Activated naive CD4-positive, alpha-beta T cell treated with Interleukin-2 at 50 U/mL for 16 hours (primary cell): ENCODE measurements around the gene ALKBH3.

Experiments
- DNase-seq: peaks from one replicate; pipeline ENCODE4 v3.0.0-alpha.2; 2020

The ALKBH3 gene

GRCh38 chr11:43968719-43969118 is 88.1 kb downstream of the ALKBH3 start:
- DNase-seq, result no peak

- no peak for DNase-seq
Observed at GRCh38 chr11:43969543-43969942, 88.9 kb downstream of the ALKBH3 start.
